ENCODE measurements around the gene SPNS3.

The SPNS3 gene

DNA sequence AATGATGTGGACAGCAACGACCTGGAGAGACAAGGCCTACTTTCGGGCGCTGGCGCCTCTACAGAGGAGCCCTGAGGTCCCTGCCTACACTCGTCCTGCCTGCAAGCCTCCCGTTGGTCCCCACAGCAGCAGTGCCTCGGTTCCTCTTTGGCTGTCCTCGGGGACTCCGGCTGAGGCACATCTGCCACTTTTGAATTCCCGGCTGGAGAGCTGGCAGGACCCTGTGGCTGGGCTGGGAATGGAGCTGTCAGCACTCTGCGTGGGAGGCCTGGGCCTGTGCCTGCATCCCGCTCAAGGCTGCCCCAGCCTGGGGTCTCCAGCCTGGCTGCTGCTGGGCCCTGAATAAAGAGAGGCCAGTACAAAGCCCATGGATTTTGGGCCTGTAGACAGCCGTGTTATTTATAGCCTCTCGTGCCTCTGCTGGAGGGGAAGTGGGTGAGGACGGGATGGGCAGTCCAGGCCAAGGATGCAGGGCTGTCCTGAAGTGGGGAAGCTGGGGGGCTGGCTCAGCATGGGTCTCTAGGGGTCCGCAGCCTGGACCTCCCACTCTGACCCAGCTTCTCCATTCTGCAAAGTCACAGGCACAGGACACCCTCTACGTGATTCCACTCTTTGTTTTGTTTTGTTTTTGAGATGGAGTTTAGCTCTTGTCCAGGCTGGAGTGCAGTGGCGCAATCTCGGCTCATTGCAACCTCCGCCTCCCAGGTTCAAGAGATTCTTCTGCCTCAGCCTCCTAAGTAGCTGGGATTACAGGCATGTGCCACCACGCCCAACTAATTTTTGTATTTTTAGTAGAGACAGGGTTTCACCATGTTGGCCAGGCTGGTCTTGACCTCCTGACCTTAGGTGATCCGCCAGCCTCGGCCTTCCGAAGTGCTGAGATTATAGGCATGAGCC, 54.3 kb downstream of the SPNS3 start:
- H3K4me1 ChIP-seq (ENCODE audit: insufficient read depth, low read length, severe bottlenecking) = no peaks in the 10 kb centered on the region
- H3K9ac ChIP-seq (ENCODE audit: low read length) = no peak overlapping the region
- no peaks in the 10 kb centered on the region for H3K79me2 ChIP-seq (ENCODE audit: insufficient read depth, low read length)
- no peak overlapping the region for H2AFZ ChIP-seq (ENCODE audit: low read length)
- H3K4me2 ChIP-seq (ENCODE audit: low read length) = no peak overlapping the region
- H3F3A ChIP-seq (ENCODE audit: insufficient read depth, low read length) = no peaks in the 10 kb centered on the region
- H3K9me2 ChIP-seq (ENCODE audit: low read depth, low read length) = no peaks in the 10 kb centered on the region
- no peaks in the 10 kb centered on the region for H3K27me3 ChIP-seq (ENCODE audit: insufficient read depth, low read length)
- H3K9me3 ChIP-seq (ENCODE audit: low read length) = no peaks in the 10 kb centered on the region
- TF ChIP-seq, protein P1, sequence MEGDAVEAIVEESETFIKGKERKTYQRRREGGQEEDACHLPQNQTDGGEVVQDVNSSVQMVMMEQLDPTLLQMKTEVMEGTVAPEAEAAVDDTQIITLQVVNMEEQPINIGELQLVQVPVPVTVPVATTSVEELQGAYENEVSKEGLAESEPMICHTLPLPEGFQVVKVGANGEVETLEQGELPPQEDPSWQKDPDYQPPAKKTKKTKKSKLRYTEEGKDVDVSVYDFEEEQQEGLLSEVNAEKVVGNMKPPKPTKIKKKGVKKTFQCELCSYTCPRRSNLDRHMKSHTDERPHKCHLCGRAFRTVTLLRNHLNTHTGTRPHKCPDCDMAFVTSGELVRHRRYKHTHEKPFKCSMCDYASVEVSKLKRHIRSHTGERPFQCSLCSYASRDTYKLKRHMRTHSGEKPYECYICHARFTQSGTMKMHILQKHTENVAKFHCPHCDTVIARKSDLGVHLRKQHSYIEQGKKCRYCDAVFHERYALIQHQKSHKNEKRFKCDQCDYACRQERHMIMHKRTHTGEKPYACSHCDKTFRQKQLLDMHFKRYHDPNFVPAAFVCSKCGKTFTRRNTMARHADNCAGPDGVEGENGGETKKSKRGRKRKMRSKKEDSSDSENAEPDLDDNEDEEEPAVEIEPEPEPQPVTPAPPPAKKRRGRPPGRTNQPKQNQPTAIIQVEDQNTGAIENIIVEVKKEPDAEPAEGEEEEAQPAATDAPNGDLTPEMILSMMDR (IDR thresholded peaks at IDR 0.05; ENCODE audit: low read length) = no peak
- TF ChIP-seq EZH2 (IDR thresholded peaks at IDR 0.05; ENCODE audit: borderline replicate concordance, low read length) = no peak
- no peak overlapping the region for H3K4me3 ChIP-seq (ENCODE audit: low read depth, low read length, poor library complexity, severe bottlenecking)
- H3K27ac ChIP-seq (ENCODE audit: low read depth, low read length, poor library complexity, severe bottlenecking) = no peak overlapping the region
- no peaks in the 10 kb centered on the region for H3K36me3 ChIP-seq (ENCODE audit: insufficient read depth, low read length)
- no peaks in the 10 kb centered on the region for H4K20me1 ChIP-seq (ENCODE audit: insufficient read depth, low read length)

DNA sequence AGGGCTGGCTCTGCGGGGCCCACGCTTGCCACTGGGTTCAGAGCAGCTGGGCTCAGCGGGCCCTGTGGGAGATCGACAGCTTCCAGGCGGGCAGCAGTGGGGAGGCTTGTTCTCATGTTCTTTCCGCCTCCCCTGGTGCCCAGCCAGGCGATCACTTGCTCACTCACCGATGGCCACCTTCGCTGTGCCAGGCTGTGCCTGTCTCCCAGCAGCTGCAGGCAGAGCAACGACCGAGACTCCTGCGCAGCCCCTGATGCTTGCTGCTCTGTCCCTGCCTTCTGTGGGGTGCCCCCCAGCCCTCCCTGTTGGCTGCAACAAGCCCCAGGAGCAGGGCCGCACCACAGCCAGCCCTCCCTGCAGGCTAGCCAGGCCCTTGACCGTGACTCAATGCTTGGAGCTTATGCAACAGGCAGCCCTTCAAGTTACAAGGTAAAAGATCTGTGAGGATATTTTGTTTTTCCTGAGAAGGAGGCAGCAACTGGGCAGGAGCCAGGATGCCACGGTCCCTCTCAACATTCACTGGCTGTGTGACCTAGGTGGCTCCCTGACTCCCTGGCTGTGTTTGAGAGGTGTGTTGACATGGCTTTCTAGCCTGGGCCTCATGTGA, 55.4 kb downstream of the SPNS3 start:
- no peak overlapping the region for H3K4me2 ChIP-seq (ENCODE audit: low read length)
- no peaks in the 10 kb centered on the region for H3K36me3 ChIP-seq (ENCODE audit: insufficient read depth, low read length)
- H4K20me1 ChIP-seq (ENCODE audit: insufficient read depth, low read length) = no peaks in the 10 kb centered on the region
- no peaks in the 10 kb centered on the region for H3K9me2 ChIP-seq (ENCODE audit: low read depth, low read length)
- H3K27ac ChIP-seq (ENCODE audit: low read depth, low read length, poor library complexity, severe bottlenecking) = no peak overlapping the region
- no peaks in the 10 kb centered on the region for H3K9me3 ChIP-seq (ENCODE audit: low read length)
- H3K4me1 ChIP-seq (ENCODE audit: insufficient read depth, low read length, severe bottlenecking) = no peaks in the 10 kb centered on the region
- no peak for TF ChIP-seq EZH2 (IDR thresholded peaks at IDR 0.05; ENCODE audit: borderline replicate concordance, low read length)
- TF ChIP-seq, protein P1 (IDR thresholded peaks at IDR 0.05; ENCODE audit: low read length) = no peak
- no peaks in the 10 kb centered on the region for H3K27me3 ChIP-seq (ENCODE audit: insufficient read depth, low read length)
- no peaks in the 10 kb centered on the region for H3F3A ChIP-seq (ENCODE audit: insufficient read depth, low read length)
- H3K79me2 ChIP-seq (ENCODE audit: insufficient read depth, low read length) = no peaks in the 10 kb centered on the region
- no peak overlapping the region for H3K9ac ChIP-seq (ENCODE audit: low read length)
- H2AFZ ChIP-seq (ENCODE audit: low read length) = no peak overlapping the region
- H3K4me3 ChIP-seq (ENCODE audit: low read depth, low read length, poor library complexity, severe bottlenecking) = no peak overlapping the region

DNA sequence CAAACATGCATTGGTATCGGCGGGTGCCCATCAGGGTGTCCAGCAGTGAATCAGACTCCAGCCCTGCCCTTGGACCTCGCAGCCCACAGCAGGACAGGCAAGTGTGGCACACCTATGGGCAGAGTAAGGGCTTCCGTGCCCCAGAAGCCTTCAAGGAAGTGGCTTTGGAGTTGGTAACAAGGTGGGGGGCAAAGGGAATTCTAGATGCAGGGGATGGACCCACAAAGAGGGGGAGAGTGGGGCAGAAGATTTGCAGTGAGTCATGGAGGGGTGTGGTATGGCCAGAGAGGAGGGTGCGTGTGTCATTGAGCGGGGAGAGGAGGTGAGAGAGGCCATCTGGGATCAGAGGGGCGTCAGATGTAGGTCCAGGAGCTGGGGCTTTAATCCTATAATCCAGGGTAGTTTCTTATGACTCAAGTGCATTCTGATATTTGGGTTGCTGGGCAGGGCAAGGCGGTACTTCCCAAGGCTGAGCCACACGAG, 56.4 kb downstream of the SPNS3 start:
- Histone ChIP-seq H3F3A (ENCODE audit: insufficient read depth, low read length) (no peaks in the 10 kb centered on the region), H3K9me3 (ENCODE audit: low read length) (no peaks in the 10 kb centered on the region), H2AFZ (ENCODE audit: low read length) (no peak overlapping the region), H3K4me2 (ENCODE audit: low read length) (no peak overlapping the region), H3K36me3 (ENCODE audit: insufficient read depth, low read length) (no peaks in the 10 kb centered on the region), H3K4me1 (ENCODE audit: insufficient read depth, low read length, severe bottlenecking) (no peaks in the 10 kb centered on the region), H3K79me2 (ENCODE audit: insufficient read depth, low read length) (no peaks in the 10 kb centered on the region), H4K20me1 (ENCODE audit: insufficient read depth, low read length) (no peaks in the 10 kb centered on the region), H3K27me3 (ENCODE audit: insufficient read depth, low read length) (no peaks in the 10 kb centered on the region), H3K9ac (ENCODE audit: low read length) (no peak overlapping the region), H3K27ac (ENCODE audit: low read depth, low read length, poor library complexity, severe bottlenecking) (no peak overlapping the region), H3K9me2 (ENCODE audit: low read depth, low read length) (no peaks in the 10 kb centered on the region), H3K4me3 (ENCODE audit: low read depth, low read length, poor library complexity, severe bottlenecking) (no peak overlapping the region)
- TF ChIP-seq, protein P1 (IDR thresholded peaks at IDR 0.05; ENCODE audit: low read length) = no peak
- TF ChIP-seq EZH2 (IDR thresholded peaks at IDR 0.05; ENCODE audit: borderline replicate concordance, low read length) = no peak

Data from OCI-LY1 (cell line).